ENCODE results near the gene ANGPTL4. TPM values are rescaled to one million over a fixed set of nuclear protein-coding genes. Genes with fewer than 3 reads are reported as not detected.

Gene ANGPTL4
- total and polyA plus RNA-seq, 2 of the 13 experiments (the other 11 are each of a cell fraction or from before 2014, with no cell fraction given) = 0.80 to 21.7 TPM

DNA sequence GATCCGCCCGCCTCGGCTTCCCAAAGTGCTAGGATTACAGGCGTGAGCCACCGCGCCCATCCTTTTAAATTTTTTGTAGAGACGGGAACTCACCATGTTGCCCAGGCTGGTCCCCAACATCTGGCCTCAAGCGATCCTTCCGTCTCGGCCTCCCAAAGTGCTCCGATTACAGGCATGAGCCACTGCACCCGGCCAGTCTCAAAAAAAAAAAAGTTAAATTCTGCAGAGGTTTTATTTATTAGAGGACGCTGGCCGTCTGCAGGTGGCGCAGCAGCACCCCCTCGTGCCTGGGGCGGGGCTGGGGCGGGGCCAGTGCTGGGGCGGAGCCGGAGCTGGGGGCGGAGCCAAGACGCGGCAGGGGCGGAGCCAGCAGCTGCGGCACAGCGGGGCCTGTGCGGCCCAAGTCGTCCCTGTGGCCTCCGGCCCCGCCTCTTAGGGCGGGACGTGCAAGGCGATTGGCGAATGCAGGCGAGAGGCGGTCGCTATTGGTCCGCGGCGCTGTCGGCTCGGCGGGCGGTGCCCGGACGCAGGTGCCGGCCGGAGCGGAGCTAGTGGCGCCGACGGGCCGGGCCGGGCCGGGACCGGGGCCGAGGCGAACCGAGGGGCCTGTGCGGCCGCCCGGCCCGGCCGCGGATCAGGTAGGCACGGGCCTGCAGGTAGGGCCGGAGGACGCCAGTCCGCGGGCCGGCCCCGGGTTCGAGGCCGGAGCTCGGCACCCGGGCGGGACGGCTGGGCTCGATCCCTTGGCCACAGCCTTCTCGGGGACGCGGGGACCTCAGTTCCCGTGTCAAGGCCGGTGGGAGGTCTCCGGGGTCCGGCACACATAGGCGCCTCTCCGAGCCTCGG lies 49.1 kb downstream of the ANGPTL4 start, which contains the start of gene MARCHF2 (continued):
- TF ChIP-seq ZBTB21 (CRISPR knock-in tag; IDR thresholded peaks at IDR 0.05) (no peak), TOE1 (CRISPR knock-in tag; IDR thresholded peaks at IDR 0.05) (no peak), CAMTA2 (CRISPR knock-in tag; IDR thresholded peaks at IDR 0.05; ENCODE audit: borderline replicate concordance) (no peak), NFKBIZ (CRISPR knock-in tag; IDR thresholded peaks at IDR 0.05) (no peak), YEATS2 (CRISPR knock-in tag; IDR thresholded peaks at IDR 0.05; ENCODE audit: borderline replicate concordance) (no peak), ZNF569 (CRISPR knock-in tag; IDR thresholded peaks at IDR 0.05; ENCODE audit: borderline replicate concordance) (no peak), POGZ (CRISPR knock-in tag; IDR thresholded peaks at IDR 0.05) (no peak), ZNF263 (CRISPR knock-in tag; IDR thresholded peaks at IDR 0.05) (no peak), ZNF790 (CRISPR knock-in tag; IDR thresholded peaks at IDR 0.05; ENCODE audit: borderline replicate concordance) (no peak), ZNF510 (CRISPR knock-in tag; IDR thresholded peaks at IDR 0.05; ENCODE audit: low read depth) (no peak), FIP1L1 (IDR thresholded peaks at IDR 0.05; ENCODE audit: borderline replicate concordance, insufficient read depth, low read depth, low read length) (no peak), ATF4 (CRISPR knock-in tag; IDR thresholded peaks at IDR 0.05) (no peak), GATAD1 (CRISPR knock-in tag; IDR thresholded peaks at IDR 0.05) (no peak), ZBTB49 (CRISPR knock-in tag; IDR thresholded peaks at IDR 0.05; ENCODE audit: borderline replicate concordance) (no peak), ZFP91 (CRISPR knock-in tag; IDR thresholded peaks at IDR 0.05; ENCODE audit: borderline replicate concordance) (no peak), ZFP62 (CRISPR knock-in tag; IDR thresholded peaks at IDR 0.05) (no peak), PHF5A (CRISPR knock-in tag; IDR thresholded peaks at IDR 0.05; ENCODE audit: low read depth, unreplicated experiment) (no peak), NR2C2 (CRISPR knock-in tag; IDR thresholded peaks at IDR 0.05; ENCODE audit: borderline replicate concordance) (no peak), ZNF605 (CRISPR knock-in tag; IDR thresholded peaks at IDR 0.05) (no peak), ATF7 (IDR thresholded peaks at IDR 0.05) (no peak), ATF7 (CRISPR knock-in tag; IDR thresholded peaks at IDR 0.05) (no peak), U2AF1 (optimal IDR thresholded peaks at IDR 0.05; ENCODE audit: low read depth, low read length) (no peak)
- TF ChIP-seq, protein P1, sequence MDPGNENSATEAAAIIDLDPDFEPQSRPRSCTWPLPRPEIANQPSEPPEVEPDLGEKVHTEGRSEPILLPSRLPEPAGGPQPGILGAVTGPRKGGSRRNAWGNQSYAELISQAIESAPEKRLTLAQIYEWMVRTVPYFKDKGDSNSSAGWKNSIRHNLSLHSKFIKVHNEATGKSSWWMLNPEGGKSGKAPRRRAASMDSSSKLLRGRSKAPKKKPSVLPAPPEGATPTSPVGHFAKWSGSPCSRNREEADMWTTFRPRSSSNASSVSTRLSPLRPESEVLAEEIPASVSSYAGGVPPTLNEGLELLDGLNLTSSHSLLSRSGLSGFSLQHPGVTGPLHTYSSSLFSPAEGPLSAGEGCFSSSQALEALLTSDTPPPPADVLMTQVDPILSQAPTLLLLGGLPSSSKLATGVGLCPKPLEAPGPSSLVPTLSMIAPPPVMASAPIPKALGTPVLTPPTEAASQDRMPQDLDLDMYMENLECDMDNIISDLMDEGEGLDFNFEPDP (CRISPR knock-in tag; conservative IDR thresholded peaks at IDR 0.05) = no peak
- TF ChIP-seq, protein P2, sequence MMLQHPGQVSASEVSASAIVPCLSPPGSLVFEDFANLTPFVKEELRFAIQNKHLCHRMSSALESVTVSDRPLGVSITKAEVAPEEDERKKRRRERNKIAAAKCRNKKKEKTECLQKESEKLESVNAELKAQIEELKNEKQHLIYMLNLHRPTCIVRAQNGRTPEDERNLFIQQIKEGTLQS (CRISPR knock-in tag; IDR thresholded peaks at IDR 0.05) = no peak
